Measurements from ENCODE around the gene C7orf25. TPM values are rescaled to one million over a fixed set of nuclear protein-coding genes. Genes with fewer than 3 reads are reported as not detected.

Gene C7orf25
- total and polyA plus RNA-seq, 4 donors: 0.88 to 7.4 (median 2.1) TPM

- peaks cover 0 to under 1% (median 0%) of the 10 kb centered on the region in 4 donors for H3K4me1 ChIP-seq (ENCODE audit: control insufficient read depth in 4 of 4, insufficient read depth in 4 of 4, low read length in 3 of 4)
- H3K4me3 ChIP-seq (ENCODE audit: low read depth in 1 of 3, low read length in 3 of 3): no peak overlapping the region
- H3K9me3 ChIP-seq (ENCODE audit: control insufficient read depth in 4 of 4, low read length in 3 of 4): no peaks in the 10 kb centered on the region
- DNase-seq (ENCODE audit: low spot score): no peak
- H3K36me3 ChIP-seq (ENCODE audit: control insufficient read depth in 4 of 4, insufficient read depth in 3 of 4, low read depth in 1 of 4, low read length in 3 of 4): peaks cover 16 to 74% (median 63%) of the 10 kb centered on the region in 4 donors
- H3K9ac ChIP-seq (ENCODE audit: low read depth in 1 of 2, low read length in 2 of 2): no peak overlapping the region
- WGBS: 95% methylated on average over 3 of the region's 3 CpGs
- H3K27ac ChIP-seq (ENCODE audit: low read depth in 1 of 2, low read length in 2 of 2): no peak overlapping the region
- H3K27me3 ChIP-seq (ENCODE audit: control insufficient read depth in 4 of 4, insufficient read depth in 4 of 4, low read length in 3 of 4): no peaks in the 10 kb centered on the region
- TF ChIP-seq RAD21 (IDR thresholded peaks at IDR 0.05): no peak
- TF ChIP-seq HNF4G (IDR thresholded peaks at IDR 0.05): no peak
- TF ChIP-seq TAF1 (conservative IDR thresholded peaks at IDR 0.05): no peak
- no peak for TF ChIP-seq MAX (IDR thresholded peaks at IDR 0.05)
- TF ChIP-seq SP1 (IDR thresholded peaks at IDR 0.05): no peak
- TF ChIP-seq YY1 (IDR thresholded peaks at IDR 0.05): no peak
- no peak for TF ChIP-seq FOXA2 (IDR thresholded peaks at IDR 0.05)
- no peak for TF ChIP-seq HNF4A (conservative IDR thresholded peaks at IDR 0.05)
- TF ChIP-seq FOXA1 (IDR thresholded peaks at IDR 0.05): no peak
- no peak for TF ChIP-seq ZBTB33 (IDR thresholded peaks at IDR 0.05)
- TF ChIP-seq ATF3 (IDR thresholded peaks at IDR 0.05): no peak
- TF ChIP-seq RXRA (IDR thresholded peaks at IDR 0.05): no peak
- TF ChIP-seq EGR1 (IDR thresholded peaks at IDR 0.05; ENCODE audit: low read depth in 2 of 2): no peak
These were observed 10.3 kb upstream of the C7orf25 start for GRCh38 chr7:42922017-42922753.

GRCh38 chr7:42915356-42915755 is 3.5 kb upstream of the C7orf25 start:
- H3K9ac ChIP-seq (ENCODE audit: low read depth in 1 of 2, low read length in 2 of 2): no peak overlapping the region
- no peak overlapping the region for H3K4me3 ChIP-seq (ENCODE audit: low read depth in 1 of 3, low read length in 3 of 3)
- H3K9me3 ChIP-seq (ENCODE audit: control insufficient read depth in 4 of 4, low read length in 3 of 4): no peaks in the 10 kb centered on the region
- 63% methylated on average over 1 of the region's 1 CpG for WGBS
- H3K27ac ChIP-seq (ENCODE audit: low read depth in 1 of 2, low read length in 2 of 2): no peak overlapping the region
- TF ChIP-seq RXRA (IDR thresholded peaks at IDR 0.05) (no peak), HNF4A (conservative IDR thresholded peaks at IDR 0.05) (no peak), FOXA2 (IDR thresholded peaks at IDR 0.05) (no peak), MAX (IDR thresholded peaks at IDR 0.05) (no peak), FOXA1 (IDR thresholded peaks at IDR 0.05) (no peak), ZBTB33 (IDR thresholded peaks at IDR 0.05) (no peak), CTCF (IDR thresholded peaks at IDR 0.05; ENCODE audit: low read depth, low read length, missing input control) (no peak), HNF4G (IDR thresholded peaks at IDR 0.05) (no peak), REST (IDR thresholded peaks at IDR 0.05) (no peak), EGR1 (IDR thresholded peaks at IDR 0.05; ENCODE audit: low read depth in 2 of 2) (no peak), JUND (IDR thresholded peaks at IDR 0.05) (no peak), TAF1 (conservative IDR thresholded peaks at IDR 0.05) (no peak), YY1 (IDR thresholded peaks at IDR 0.05) (no peak), ATF3 (IDR thresholded peaks at IDR 0.05) (no peak), RAD21 (IDR thresholded peaks at IDR 0.05) (no peak), NR2F2 (IDR thresholded peaks at IDR 0.05) (no peak), SP1 (IDR thresholded peaks at IDR 0.05) (no peak)
- no peak for DNase-seq (ENCODE audit: low spot score)
- no peaks in the 10 kb centered on the region for H3K27me3 ChIP-seq (ENCODE audit: control insufficient read depth in 4 of 4, insufficient read depth in 4 of 4, low read length in 3 of 4)
- peaks cover 6 to 41% (median 31%) of the 10 kb centered on the region in 4 donors for H3K36me3 ChIP-seq (ENCODE audit: control insufficient read depth in 4 of 4, insufficient read depth in 3 of 4, low read depth in 1 of 4, low read length in 3 of 4)
- peaks cover 0 to 15% (median 13%) of the 10 kb centered on the region in 4 donors for H3K4me1 ChIP-seq (ENCODE audit: control insufficient read depth in 4 of 4, insufficient read depth in 4 of 4, low read length in 3 of 4)

All from liver (tissue), 9 donors.